ENCODE results near the gene PLXND1.

Gene PLXND1

DNA sequence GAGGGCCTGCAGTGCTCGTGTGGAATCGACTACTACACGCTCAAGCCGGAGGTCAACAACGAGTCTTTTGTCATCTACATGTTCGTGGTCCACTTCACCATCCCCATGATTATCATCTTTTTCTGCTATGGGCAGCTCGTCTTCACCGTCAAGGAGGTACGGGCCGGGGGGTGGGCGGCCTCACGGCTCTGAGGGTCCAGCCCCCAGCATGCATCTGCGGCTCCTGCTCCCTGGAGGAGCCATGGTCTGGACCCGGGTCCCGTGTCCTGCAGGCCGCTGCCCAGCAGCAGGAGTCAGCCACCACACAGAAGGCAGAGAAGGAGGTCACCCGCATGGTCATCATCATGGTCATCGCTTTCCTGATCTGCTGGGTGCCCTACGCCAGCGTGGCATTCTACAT lies 74.2 kb downstream of the PLXND1 start:
- Histone ChIP-seq H3K9ac (ENCODE audit: insufficient read length, low read depth) (no peak overlapping the region), H3K36me3 (ENCODE audit: insufficient read depth, insufficient read length, low read length) (no peaks in the 10 kb centered on the region), H3K9me3 (ENCODE audit: insufficient read depth, low read length) (peaks cover 22% of the 10 kb centered on the region), H3K4me1 (ENCODE audit: insufficient read depth, insufficient read length) (peaks cover 27% of the 10 kb centered on the region), H3K27me3 (ENCODE audit: insufficient read depth, insufficient read length) (no peaks in the 10 kb centered on the region), H3K4me3 (ENCODE audit: insufficient read length, low read depth) (no peak overlapping the region)
- no peak for DNase-seq (ENCODE audit: low read depth, low spot score)
- TF ChIP-seq ZNF274 (IDR thresholded peaks at IDR 0.05; ENCODE audit: low read depth, low read length) (no peak), YY1 (IDR thresholded peaks at IDR 0.05; ENCODE audit: insufficient read depth, insufficient read length) (no peak), SUZ12 (IDR thresholded peaks at IDR 0.05; ENCODE audit: extremely low read depth, insufficient read depth, insufficient read length) (no peak)

DNA sequence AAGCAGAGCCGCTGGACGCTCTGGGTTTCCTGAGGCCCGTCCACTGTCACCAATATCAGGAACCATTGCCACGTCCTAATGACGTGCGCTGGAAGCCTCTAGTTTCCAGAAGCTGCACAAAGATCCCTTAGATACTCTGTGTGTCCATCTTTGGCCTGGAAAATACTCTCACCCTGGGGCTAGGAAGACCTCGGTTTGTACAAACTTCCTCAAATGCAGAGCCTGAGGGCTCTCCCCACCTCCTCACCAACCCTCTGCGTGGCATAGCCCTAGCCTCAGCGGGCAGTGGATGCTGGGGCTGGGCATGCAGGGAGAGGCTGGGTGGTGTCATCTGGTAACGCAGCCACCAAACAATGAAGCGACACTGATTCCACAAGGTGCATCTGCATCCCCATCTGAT lies 74.8 kb downstream of the PLXND1 start:
- peaks cover 22% of the 10 kb centered on the region for H3K9me3 ChIP-seq (ENCODE audit: insufficient read depth, low read length)
- H3K9ac ChIP-seq (ENCODE audit: insufficient read length, low read depth) = no peak overlapping the region
- H3K36me3 ChIP-seq (ENCODE audit: insufficient read depth, insufficient read length, low read length) = no peaks in the 10 kb centered on the region
- no peak for TF ChIP-seq ZNF274 (IDR thresholded peaks at IDR 0.05; ENCODE audit: low read depth, low read length)
- no peak for TF ChIP-seq YY1 (IDR thresholded peaks at IDR 0.05; ENCODE audit: insufficient read depth, insufficient read length)
- H3K27me3 ChIP-seq (ENCODE audit: insufficient read depth, insufficient read length) = no peaks in the 10 kb centered on the region
- H3K4me1 ChIP-seq (ENCODE audit: insufficient read depth, insufficient read length) = peaks cover 30% of the 10 kb centered on the region
- no peak overlapping the region for H3K4me3 ChIP-seq (ENCODE audit: insufficient read length, low read depth)
- DNase-seq (ENCODE audit: low read depth, low spot score) = no peak

DNA sequence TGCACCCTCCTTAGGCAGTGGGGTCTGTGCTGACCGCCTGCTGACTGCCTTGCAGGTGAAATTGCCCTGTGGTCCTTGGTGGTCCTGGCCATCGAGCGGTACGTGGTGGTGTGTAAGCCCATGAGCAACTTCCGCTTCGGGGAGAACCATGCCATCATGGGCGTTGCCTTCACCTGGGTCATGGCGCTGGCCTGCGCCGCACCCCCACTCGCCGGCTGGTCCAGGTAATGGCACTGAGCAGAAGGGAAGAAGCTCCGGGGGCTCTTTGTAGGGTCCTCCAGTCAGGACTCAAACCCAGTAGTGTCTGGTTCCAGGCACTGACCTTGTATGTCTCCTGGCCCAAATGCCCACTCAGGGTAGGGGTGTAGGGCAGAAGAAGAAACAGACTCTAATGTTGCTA lies 75.7 kb downstream of the PLXND1 start:
- H3K9me3 ChIP-seq (ENCODE audit: insufficient read depth, low read length) = peaks cover 16% of the 10 kb centered on the region
- H3K4me3 ChIP-seq (ENCODE audit: insufficient read length, low read depth) = no peak overlapping the region
- peaks cover 35% of the 10 kb centered on the region for H3K4me1 ChIP-seq (ENCODE audit: insufficient read depth, insufficient read length)
- DNase-seq (ENCODE audit: low read depth, low spot score) = no peak
- no peak overlapping the region for H3K9ac ChIP-seq (ENCODE audit: insufficient read length, low read depth)
- TF ChIP-seq SUZ12 (IDR thresholded peaks at IDR 0.05; ENCODE audit: extremely low read depth, insufficient read depth, insufficient read length) (no peak), ZNF274 (IDR thresholded peaks at IDR 0.05; ENCODE audit: low read depth, low read length) (no peak), YY1 (IDR thresholded peaks at IDR 0.05; ENCODE audit: insufficient read depth, insufficient read length) (no peak)
- H3K27me3 ChIP-seq (ENCODE audit: insufficient read depth, insufficient read length) = no peaks in the 10 kb centered on the region
- no peaks in the 10 kb centered on the region for H3K36me3 ChIP-seq (ENCODE audit: insufficient read depth, insufficient read length, low read length)

DNA sequence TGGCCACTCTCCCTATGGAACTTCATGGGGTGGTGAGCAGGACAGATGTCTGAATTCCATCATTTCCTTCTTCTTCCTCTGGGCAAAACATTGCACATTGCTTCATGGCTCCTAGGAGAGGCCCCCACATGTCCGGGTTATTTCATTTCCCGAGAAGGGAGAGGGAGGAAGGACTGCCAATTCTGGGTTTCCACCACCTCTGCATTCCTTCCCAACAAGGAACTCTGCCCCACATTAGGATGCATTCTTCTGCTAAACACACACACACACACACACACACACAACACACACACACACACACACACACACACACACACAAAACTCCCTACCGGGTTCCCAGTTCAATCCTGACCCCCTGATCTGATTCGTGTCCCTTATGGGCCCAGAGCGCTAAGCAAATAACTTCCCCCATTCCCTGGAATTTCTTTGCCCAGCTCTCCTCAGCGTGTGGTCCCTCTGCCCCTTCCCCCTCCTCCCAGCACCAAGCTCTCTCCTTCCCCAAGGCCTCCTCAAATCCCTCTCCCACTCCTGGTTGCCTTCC lies 76.2 kb downstream of the PLXND1 start:
- Histone ChIP-seq H3K4me1 (ENCODE audit: insufficient read depth, insufficient read length) (peaks cover 35% of the 10 kb centered on the region), H3K9ac (ENCODE audit: insufficient read length, low read depth) (no peak overlapping the region), H3K36me3 (ENCODE audit: insufficient read depth, insufficient read length, low read length) (no peaks in the 10 kb centered on the region), H3K9me3 (ENCODE audit: insufficient read depth, low read length) (peaks cover 11% of the 10 kb centered on the region), H3K27me3 (ENCODE audit: insufficient read depth, insufficient read length) (no peaks in the 10 kb centered on the region), H3K4me3 (ENCODE audit: insufficient read length, low read depth) (no peak overlapping the region)
- TF ChIP-seq YY1 (IDR thresholded peaks at IDR 0.05; ENCODE audit: insufficient read depth, insufficient read length) = no peak
- no peak for TF ChIP-seq SUZ12 (IDR thresholded peaks at IDR 0.05; ENCODE audit: extremely low read depth, insufficient read depth, insufficient read length)
- TF ChIP-seq ZNF274 (IDR thresholded peaks at IDR 0.05; ENCODE audit: low read depth, low read length) = no peak
- peak; percentile 77 for DNase-seq (ENCODE audit: low read depth, low spot score)

DNA sequence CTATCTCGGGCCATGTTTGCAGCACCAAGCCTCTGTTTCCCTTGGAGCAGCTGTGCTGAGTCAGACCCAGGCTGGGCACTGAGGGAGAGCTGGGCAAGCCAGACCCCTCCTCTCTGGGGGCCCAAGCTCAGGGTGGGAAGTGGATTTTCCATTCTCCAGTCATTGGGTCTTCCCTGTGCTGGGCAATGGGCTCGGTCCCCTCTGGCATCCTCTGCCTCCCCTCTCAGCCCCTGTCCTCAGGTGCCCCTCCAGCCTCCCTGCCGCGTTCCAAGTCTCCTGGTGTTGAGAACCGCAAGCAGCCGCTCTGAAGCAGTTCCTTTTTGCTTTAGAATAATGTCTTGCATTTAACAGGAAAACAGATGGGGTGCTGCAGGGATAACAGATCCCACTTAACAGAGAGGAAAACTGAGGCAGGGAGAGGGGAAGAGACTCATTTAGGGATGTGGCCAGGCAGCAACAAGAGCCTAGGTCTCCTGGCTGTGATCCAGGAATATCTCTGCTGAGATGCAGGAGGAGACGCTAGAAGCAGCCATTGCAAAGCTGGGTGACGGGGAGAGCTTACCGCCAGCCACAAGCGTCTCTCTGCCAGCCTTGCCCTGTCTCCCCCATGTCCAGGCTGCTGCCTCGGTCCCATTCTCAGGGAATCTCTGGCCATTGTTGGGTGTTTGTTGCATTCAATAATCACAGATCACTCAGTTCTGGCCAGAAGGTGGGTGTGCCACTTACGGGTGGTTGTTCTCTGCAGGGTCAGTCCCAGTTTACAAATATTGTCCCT lies 76.9 kb downstream of the PLXND1 start:
- no peak overlapping the region for H3K4me3 ChIP-seq (ENCODE audit: insufficient read length, low read depth)
- no peaks in the 10 kb centered on the region for H3K27me3 ChIP-seq (ENCODE audit: insufficient read depth, insufficient read length)
- H3K9ac ChIP-seq (ENCODE audit: insufficient read length, low read depth) = no peak overlapping the region
- TF ChIP-seq SUZ12 (IDR thresholded peaks at IDR 0.05; ENCODE audit: extremely low read depth, insufficient read depth, insufficient read length) (no peak), YY1 (IDR thresholded peaks at IDR 0.05; ENCODE audit: insufficient read depth, insufficient read length) (no peak), ZNF274 (IDR thresholded peaks at IDR 0.05; ENCODE audit: low read depth, low read length) (no peak)
- H3K36me3 ChIP-seq (ENCODE audit: insufficient read depth, insufficient read length, low read length) = no peaks in the 10 kb centered on the region
- H3K4me1 ChIP-seq (ENCODE audit: insufficient read depth, insufficient read length) = peaks cover 35% of the 10 kb centered on the region
- peaks cover 4% of the 10 kb centered on the region; the same call in 1 of the 2 replicates for H3K9me3 ChIP-seq (ENCODE audit: insufficient read depth, low read length)
- no peak for DNase-seq (ENCODE audit: low read depth, low spot score)

DNA sequence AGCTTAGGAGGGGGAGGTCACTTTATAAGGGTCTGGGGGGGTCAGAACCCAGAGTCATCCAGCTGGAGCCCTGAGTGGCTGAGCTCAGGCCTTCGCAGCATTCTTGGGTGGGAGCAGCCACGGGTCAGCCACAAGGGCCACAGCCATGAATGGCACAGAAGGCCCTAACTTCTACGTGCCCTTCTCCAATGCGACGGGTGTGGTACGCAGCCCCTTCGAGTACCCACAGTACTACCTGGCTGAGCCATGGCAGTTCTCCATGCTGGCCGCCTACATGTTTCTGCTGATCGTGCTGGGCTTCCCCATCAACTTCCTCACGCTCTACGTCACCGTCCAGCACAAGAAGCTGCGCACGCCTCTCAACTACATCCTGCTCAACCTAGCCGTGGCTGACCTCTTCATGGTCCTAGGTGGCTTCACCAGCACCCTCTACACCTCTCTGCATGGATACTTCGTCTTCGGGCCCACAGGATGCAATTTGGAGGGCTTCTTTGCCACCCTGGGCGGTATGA lies 77.8 kb downstream of the PLXND1 start, which contains the start of gene RHO:
TSS of gene RHO (plus strand) at position 51 of the 512 bp plus-strand sequence. CDS start at position 146, 95 bp downstream.
- no peak for DNase-seq (ENCODE audit: low read depth, low spot score)
- Histone ChIP-seq H3K9me3 (ENCODE audit: insufficient read depth, low read length) (no peaks in the 10 kb centered on the region), H3K4me1 (ENCODE audit: insufficient read depth, insufficient read length) (peaks cover 31% of the 10 kb centered on the region), H3K36me3 (ENCODE audit: insufficient read depth, insufficient read length, low read length) (no peaks in the 10 kb centered on the region), H3K27me3 (ENCODE audit: insufficient read depth, insufficient read length) (no peaks in the 10 kb centered on the region), H3K4me3 (ENCODE audit: insufficient read length, low read depth) (no peak within 1 kb of the TSS), H3K9ac (ENCODE audit: insufficient read length, low read depth) (no peak within 1 kb of the TSS)
- no peak for TF ChIP-seq YY1 (IDR thresholded peaks at IDR 0.05; ENCODE audit: insufficient read depth, insufficient read length)
- TF ChIP-seq SUZ12 (IDR thresholded peaks at IDR 0.05; ENCODE audit: extremely low read depth, insufficient read depth, insufficient read length) = no peak
- no peak for TF ChIP-seq ZNF274 (IDR thresholded peaks at IDR 0.05; ENCODE audit: low read depth, low read length)

DNA sequence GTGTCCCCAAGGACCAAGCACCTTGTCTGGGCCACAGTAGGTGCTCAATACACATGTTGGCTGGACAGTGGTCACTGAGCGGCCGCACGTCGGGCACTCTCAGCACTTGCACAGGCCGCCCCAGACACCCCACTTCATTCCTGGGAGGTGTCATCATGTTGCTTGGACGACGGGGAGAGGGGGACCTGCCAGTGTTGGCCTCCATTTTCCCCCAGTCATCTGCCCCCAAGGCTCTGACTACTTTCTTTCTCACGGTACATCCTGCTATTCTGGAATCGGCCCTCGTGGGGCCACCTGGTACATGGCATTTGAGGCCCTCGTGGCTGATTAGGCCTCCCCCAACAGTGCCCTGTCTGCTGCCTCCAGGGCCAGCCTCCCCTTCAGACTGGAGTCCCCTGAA lies 79.2 kb downstream of the PLXND1 start:
- H3K27me3 ChIP-seq (ENCODE audit: insufficient read depth, insufficient read length) = no peaks in the 10 kb centered on the region
- no peak overlapping the region for H3K9ac ChIP-seq (ENCODE audit: insufficient read length, low read depth)
- no peaks in the 10 kb centered on the region for H3K9me3 ChIP-seq (ENCODE audit: insufficient read depth, low read length)
- H3K36me3 ChIP-seq (ENCODE audit: insufficient read depth, insufficient read length, low read length) = no peaks in the 10 kb centered on the region
- no peak overlapping the region for H3K4me3 ChIP-seq (ENCODE audit: insufficient read length, low read depth)
- TF ChIP-seq YY1 (IDR thresholded peaks at IDR 0.05; ENCODE audit: insufficient read depth, insufficient read length) (no peak), SUZ12 (IDR thresholded peaks at IDR 0.05; ENCODE audit: extremely low read depth, insufficient read depth, insufficient read length) (no peak), ZNF274 (IDR thresholded peaks at IDR 0.05; ENCODE audit: low read depth, low read length) (no peak)
- DNase-seq (ENCODE audit: low read depth, low spot score) = no peak
- H3K4me1 ChIP-seq (ENCODE audit: insufficient read depth, insufficient read length) = peaks cover 35% of the 10 kb centered on the region

All from NT2/D1 (cell line).